HFFc6 (cell line): Measurements from ENCODE around the gene FAM131B. TPM values are rescaled to one million over a fixed set of nuclear protein-coding genes. Genes with fewer than 3 reads are reported as not detected.
A peak's percentile ranks its signal among the peaks of the same experiment; 100 is the strongest.

Source experiments
- DNase-seq: peaks from one replicate; pipeline ENCODE4 v3.0.0-alpha.2; 2018
- H3K27ac Mint-ChIP-seq: 2 replicates; pipeline ENCODE4 v1.8.0; 2020; ENCODE audit warnings: mild to moderate bottlenecking, mixed read lengths
- H3K27me3 Mint-ChIP-seq: 2 replicates; pipeline ENCODE4 v1.8.0; 2021; ENCODE audit warnings: mild to moderate bottlenecking, moderate library complexity, mixed read lengths; ENCODE audit not compliant: insufficient read depth
- H3K36me3 Mint-ChIP-seq: 2 replicates; pipeline ENCODE4 v1.8.0; 2021; ENCODE audit warnings: low read depth, mixed read lengths
- H3K4me1 Mint-ChIP-seq: 2 replicates; pipeline ENCODE4 v1.8.0; 2020; ENCODE audit warnings: low read depth, mixed read lengths
- H3K4me3 Mint-ChIP-seq: 2 replicates; pipeline ENCODE4 v1.8.0; 2020; ENCODE audit warnings: mild to moderate bottlenecking, moderate library complexity, mixed read lengths
- H3K9me3 Mint-ChIP-seq: 2 replicates; pipeline ENCODE4 v1.8.0; 2020; ENCODE audit warnings: mild to moderate bottlenecking, mixed read lengths
- total RNA-seq, 6 experiments: library from RNA; stranded (reverse); fragmentation: NEBNext Ultra II Directional; extraction: Animal tissue kit (Norgen Biotek cat#: 25700); gene quantifications; 2 replicates in 1 of 6; 3 replicates in 5 of 6; pipeline ENCODE4 v1.2.3, GENCODE V29; 2021
- TF ChIP-seq, protein P1 (sequence below): fragments of 200-600 bp; sonication (generic); IDR thresholded peaks from 2 replicates; pipeline ENCODE4 v1.5.0; 2021; ENCODE audit warnings: antibody characterized with exemption, mild to moderate bottlenecking

The FAM131B gene
- total RNA-seq, 6 experiments from 2014 or later: 0.70 to 1.3 (median 0.98) TPM

DNA sequence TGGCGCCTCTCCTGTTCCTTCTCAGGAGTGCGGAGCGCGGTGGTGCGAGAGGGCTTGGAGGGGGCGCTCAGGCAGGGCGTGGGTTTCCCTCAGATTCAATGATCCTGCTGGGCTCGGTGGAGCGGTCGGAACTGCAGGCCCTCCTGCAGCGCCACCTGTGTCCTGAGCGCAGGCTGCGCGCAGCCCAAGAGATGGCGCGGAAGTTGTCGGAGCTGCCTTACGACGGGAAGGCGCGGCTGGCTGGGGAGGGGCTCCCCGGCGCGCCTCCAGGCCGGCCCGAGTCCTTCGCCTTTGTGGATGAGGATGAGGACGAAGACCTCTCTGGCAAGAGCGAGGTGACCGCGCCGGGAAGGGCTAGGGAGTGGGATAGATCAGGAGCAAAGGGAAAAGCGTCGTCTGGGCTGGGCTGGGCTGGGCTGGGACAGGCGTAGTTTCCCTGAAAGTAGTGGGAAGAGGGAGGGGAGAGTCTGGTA is 17.0 kb downstream of the FAM131B start:
- H3K4me1 Mint-ChIP-seq: no peaks in the 10 kb centered on the region
- DNase-seq: no peak
- no peak overlapping the region for H3K27ac Mint-ChIP-seq

DNA sequence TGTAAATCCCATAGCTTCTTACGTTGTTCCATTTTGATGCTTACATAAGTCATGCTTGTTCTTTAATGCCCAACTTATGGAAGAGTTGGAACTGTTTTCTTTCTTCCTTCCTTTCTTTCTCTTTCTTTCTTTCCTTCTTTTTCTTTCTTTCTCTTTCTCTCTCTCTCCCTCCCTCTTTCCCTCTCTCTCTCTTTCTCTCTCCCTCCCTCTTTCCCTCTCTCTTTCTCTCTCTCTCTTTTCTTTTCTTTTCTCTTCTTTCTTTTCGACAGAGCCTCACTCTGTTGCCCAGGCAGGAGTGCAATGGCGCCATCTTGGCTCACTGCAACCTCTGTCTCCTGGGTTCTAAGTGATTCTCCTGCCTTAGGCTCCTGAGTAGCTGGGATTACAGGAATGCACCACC is 18.9 kb downstream of the FAM131B start:
- Mint-ChIP-seq H3K9me3 (no peaks in the 10 kb centered on the region), H3K36me3 (no peaks in the 10 kb centered on the region), H3K4me1 (no peaks in the 10 kb centered on the region)

More for the DNA sequence above, 17.0 kb downstream of the FAM131B start:
- no peaks in the 10 kb centered on the region for H3K36me3 Mint-ChIP-seq
- TF ChIP-seq, protein P1, sequence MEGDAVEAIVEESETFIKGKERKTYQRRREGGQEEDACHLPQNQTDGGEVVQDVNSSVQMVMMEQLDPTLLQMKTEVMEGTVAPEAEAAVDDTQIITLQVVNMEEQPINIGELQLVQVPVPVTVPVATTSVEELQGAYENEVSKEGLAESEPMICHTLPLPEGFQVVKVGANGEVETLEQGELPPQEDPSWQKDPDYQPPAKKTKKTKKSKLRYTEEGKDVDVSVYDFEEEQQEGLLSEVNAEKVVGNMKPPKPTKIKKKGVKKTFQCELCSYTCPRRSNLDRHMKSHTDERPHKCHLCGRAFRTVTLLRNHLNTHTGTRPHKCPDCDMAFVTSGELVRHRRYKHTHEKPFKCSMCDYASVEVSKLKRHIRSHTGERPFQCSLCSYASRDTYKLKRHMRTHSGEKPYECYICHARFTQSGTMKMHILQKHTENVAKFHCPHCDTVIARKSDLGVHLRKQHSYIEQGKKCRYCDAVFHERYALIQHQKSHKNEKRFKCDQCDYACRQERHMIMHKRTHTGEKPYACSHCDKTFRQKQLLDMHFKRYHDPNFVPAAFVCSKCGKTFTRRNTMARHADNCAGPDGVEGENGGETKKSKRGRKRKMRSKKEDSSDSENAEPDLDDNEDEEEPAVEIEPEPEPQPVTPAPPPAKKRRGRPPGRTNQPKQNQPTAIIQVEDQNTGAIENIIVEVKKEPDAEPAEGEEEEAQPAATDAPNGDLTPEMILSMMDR: peak; percentile 45; the same call in 1 of the 2 replicates
- no peaks in the 10 kb centered on the region for H3K9me3 Mint-ChIP-seq
- H3K27me3 Mint-ChIP-seq: peaks cover 45% of the 10 kb centered on the region
- no peak overlapping the region; the same call in 1 of the 2 replicates for H3K4me3 Mint-ChIP-seq

DNA sequence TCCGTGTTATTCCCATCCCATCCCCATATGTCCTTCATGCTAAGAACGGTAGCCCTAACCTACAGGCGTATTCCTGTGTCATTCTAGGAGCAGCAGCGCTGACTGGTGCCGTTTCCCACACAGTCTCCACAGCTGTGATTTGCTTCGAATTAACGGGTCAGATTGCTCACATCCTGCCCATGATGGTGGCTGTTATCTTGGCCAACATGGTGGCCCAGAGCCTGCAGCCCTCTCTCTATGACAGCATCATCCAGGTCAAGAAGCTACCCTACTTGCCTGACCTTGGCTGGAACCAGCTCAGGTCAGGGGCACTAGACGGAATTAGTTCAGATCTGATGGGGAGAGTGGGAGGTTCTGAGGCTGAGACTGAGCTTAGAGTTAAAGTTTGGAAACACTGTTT is 20.7 kb downstream of the FAM131B start:
- DNase-seq: no peak
- Mint-ChIP-seq H3K9me3 (no peaks in the 10 kb centered on the region), H3K27me3 (peaks cover 54% of the 10 kb centered on the region), H3K27ac (no peak overlapping the region), H3K36me3 (no peaks in the 10 kb centered on the region), H3K4me3 (no peak overlapping the region), H3K4me1 (no peaks in the 10 kb centered on the region)
- TF ChIP-seq, protein P1: no peak

More for the DNA sequence above, 18.9 kb downstream of the FAM131B start:
- no peak overlapping the region for H3K27ac Mint-ChIP-seq
- H3K4me3 Mint-ChIP-seq: no peak overlapping the region
- peaks cover 50% of the 10 kb centered on the region for H3K27me3 Mint-ChIP-seq
- no peak for DNase-seq
- TF ChIP-seq, protein P1: no peak

DNA sequence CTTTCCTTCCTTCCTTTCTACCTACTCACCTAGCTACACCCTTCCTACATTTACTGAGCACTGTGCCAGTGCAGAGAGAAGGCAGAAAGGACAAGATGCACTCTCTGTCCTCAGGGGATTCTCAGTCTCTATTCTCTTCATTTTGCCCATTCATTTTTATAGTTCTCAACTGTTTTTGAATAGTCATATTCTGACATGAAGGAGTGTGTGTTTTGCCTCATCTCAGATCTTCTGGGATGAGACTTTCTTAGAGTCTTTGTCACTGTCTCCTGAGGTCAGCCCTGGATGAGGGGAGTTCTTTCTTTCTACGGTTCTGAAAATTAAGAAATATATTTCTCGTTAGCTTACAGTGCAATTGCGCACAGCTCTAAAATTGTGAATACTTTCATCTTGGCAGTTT is 25.3 kb downstream of the FAM131B start:
- H3K27me3 Mint-ChIP-seq: peaks cover 40% of the 10 kb centered on the region
- no peak overlapping the region for H3K4me3 Mint-ChIP-seq
- H3K9me3 Mint-ChIP-seq: no peaks in the 10 kb centered on the region
- H3K4me1 Mint-ChIP-seq: peaks cover 5% of the 10 kb centered on the region; the same call in 1 of the 2 replicates
- no peak overlapping the region for H3K27ac Mint-ChIP-seq
- no peaks in the 10 kb centered on the region for H3K36me3 Mint-ChIP-seq
- no peak for DNase-seq
- TF ChIP-seq, protein P1: no peak

DNA sequence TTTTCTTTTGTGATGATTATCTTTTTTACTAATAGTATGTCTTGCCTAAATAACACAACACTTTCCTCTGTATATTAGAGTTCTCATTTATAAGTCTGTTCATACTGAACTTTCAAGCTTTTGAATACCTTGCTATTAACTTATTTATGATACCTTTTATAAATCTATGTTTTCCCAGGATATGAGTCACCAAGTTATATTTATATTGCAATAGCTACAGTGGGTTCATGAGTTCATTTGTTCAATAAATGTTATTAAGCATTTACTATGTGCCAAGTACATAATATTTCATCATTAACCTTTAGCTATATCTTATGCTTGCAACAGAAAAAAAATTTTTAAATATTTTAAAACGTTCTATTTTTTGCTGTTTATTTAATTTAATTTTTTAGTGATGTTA is 28.3 kb downstream of the FAM131B start:
- H3K4me3 Mint-ChIP-seq: no peak overlapping the region
- H3K36me3 Mint-ChIP-seq: no peaks in the 10 kb centered on the region
- peaks cover 20% of the 10 kb centered on the region for H3K4me1 Mint-ChIP-seq
- peaks cover 26% of the 10 kb centered on the region for H3K27me3 Mint-ChIP-seq
- DNase-seq: no peak
- TF ChIP-seq, protein P1: no peak
- no peaks in the 10 kb centered on the region for H3K9me3 Mint-ChIP-seq
- no peak overlapping the region for H3K27ac Mint-ChIP-seq
